ENCODE results near the gene RAPGEF2. TPM values are rescaled to one million over a fixed set of nuclear protein-coding genes. Genes with fewer than 3 reads are reported as not detected.

RAPGEF2 gene
- total and polyA plus RNA-seq, 2 donors (not counting 1 experiment from before 2014, with no cell fraction given): 10.9 to 45.8 TPM

- no peak overlapping the region for H3K9ac ChIP-seq (ENCODE audit: low read length)
- H3K36me3 ChIP-seq (replicated peaks in 1 of 2; ENCODE audit: control extremely low read depth in 1 of 2, control insufficient read depth in 1 of 2, extremely low read depth in 1 of 2, insufficient read depth in 2 of 2, low read length in 1 of 2): no peaks in the 10 kb centered on the region
- TF ChIP-seq EZH2 (IDR thresholded peaks at IDR 0.05; ENCODE audit: borderline replicate concordance, insufficient read depth, low read depth, low read length, poor library complexity, severe bottlenecking): no peak
- TF ChIP-seq, protein P1, sequence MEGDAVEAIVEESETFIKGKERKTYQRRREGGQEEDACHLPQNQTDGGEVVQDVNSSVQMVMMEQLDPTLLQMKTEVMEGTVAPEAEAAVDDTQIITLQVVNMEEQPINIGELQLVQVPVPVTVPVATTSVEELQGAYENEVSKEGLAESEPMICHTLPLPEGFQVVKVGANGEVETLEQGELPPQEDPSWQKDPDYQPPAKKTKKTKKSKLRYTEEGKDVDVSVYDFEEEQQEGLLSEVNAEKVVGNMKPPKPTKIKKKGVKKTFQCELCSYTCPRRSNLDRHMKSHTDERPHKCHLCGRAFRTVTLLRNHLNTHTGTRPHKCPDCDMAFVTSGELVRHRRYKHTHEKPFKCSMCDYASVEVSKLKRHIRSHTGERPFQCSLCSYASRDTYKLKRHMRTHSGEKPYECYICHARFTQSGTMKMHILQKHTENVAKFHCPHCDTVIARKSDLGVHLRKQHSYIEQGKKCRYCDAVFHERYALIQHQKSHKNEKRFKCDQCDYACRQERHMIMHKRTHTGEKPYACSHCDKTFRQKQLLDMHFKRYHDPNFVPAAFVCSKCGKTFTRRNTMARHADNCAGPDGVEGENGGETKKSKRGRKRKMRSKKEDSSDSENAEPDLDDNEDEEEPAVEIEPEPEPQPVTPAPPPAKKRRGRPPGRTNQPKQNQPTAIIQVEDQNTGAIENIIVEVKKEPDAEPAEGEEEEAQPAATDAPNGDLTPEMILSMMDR (IDR thresholded peaks at IDR 0.05): no peak
- H3K27ac ChIP-seq (ENCODE audit: low read length in 2 of 2): no peak overlapping the region
- no peak overlapping the region for H3K4me3 Mint-ChIP-seq
- POLR2A ChIA-PET: no interaction called here
- H3K4me2 ChIP-seq (replicated peaks; ENCODE audit: low read depth, low read length, poor library complexity, severe bottlenecking): no peak overlapping the region
- no peak overlapping the region for H3K27ac Mint-ChIP-seq
- H3K27me3 ChIP-seq (replicated peaks in 1 of 4; ENCODE audit: control extremely low read depth in 1 of 4, control insufficient read depth in 3 of 4, insufficient read depth in 4 of 4, low read length in 3 of 4): no peaks in the 10 kb centered on the region
- H3K4me1 Mint-ChIP-seq: peaks cover 3% of the 10 kb centered on the region
- H3K4me1 ChIP-seq (ENCODE audit: control insufficient read depth in 2 of 2, insufficient read depth in 2 of 2, low read length in 2 of 2): no peaks in the 10 kb centered on the region
- no peak overlapping the region for H3K4me3 ChIP-seq (ENCODE audit: control extremely low read depth in 1 of 5, extremely low read depth in 1 of 5, insufficient read depth in 1 of 5, low read depth in 2 of 5, low read length in 4 of 5)
- H3K9me3 Mint-ChIP-seq (ENCODE audit: insufficient read depth): no peaks in the 10 kb centered on the region
- no peaks in the 10 kb centered on the region for H4K20me1 ChIP-seq (ENCODE audit: control insufficient read depth, insufficient read depth, low read length, poor library complexity, severe bottlenecking)
- DNase-seq (no peak), ATAC-seq (ENCODE audit: low read depth) (no peak)
- intact Hi-C loops (cut with micrococcal nuclease): no loop called here
- no peaks in the 10 kb centered on the region for H3K27me3 Mint-ChIP-seq
- CTCF ChIA-PET: no interaction called here
- no peak overlapping the region for H2AFZ ChIP-seq (ENCODE audit: insufficient read depth, low read depth, low read length, poor library complexity, severe bottlenecking)
- no peaks in the 10 kb centered on the region for H3K9me3 ChIP-seq (ENCODE audit: control extremely low read depth in 1 of 3, control insufficient read depth in 2 of 3, insufficient read depth in 1 of 3, low read length in 2 of 3)
- H3K79me2 ChIP-seq (ENCODE audit: control insufficient read depth, insufficient read depth, low read length): no peaks in the 10 kb centered on the region
Observed at GRCh38 chr4:159272273-159273140, 169.6 kb downstream of the RAPGEF2 start.

DNA sequence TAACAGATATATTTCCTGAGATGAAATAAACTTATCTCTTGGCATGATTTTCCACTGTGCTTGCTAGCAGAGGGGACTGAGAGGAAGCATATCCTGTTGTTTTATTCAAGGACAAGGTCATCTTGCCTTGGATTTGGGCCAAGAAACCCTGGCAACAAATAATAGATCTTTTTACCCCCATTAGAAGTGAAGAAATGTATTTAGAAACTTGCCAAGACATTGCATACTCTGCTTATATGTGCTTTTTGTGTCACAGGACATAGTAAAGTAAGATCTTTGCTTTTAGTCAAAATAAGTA lies 170.2 kb downstream of the RAPGEF2 start:
- CTCF ChIA-PET: no interaction called here
- no peak overlapping the region for H3K27ac Mint-ChIP-seq
- TF ChIP-seq, protein P1 (IDR thresholded peaks at IDR 0.05): no peak
- no peak for TF ChIP-seq EZH2 (IDR thresholded peaks at IDR 0.05; ENCODE audit: borderline replicate concordance, insufficient read depth, low read depth, low read length, poor library complexity, severe bottlenecking)
- no peak overlapping the region for H3K27ac ChIP-seq (ENCODE audit: low read length in 2 of 2)
- no peaks in the 10 kb centered on the region for H3K4me1 ChIP-seq (ENCODE audit: control insufficient read depth in 2 of 2, insufficient read depth in 2 of 2, low read length in 2 of 2)
- H3K4me3 Mint-ChIP-seq: no peak overlapping the region
- POLR2A ChIA-PET: no interaction called here
- no peaks in the 10 kb centered on the region for H3K79me2 ChIP-seq (ENCODE audit: control insufficient read depth, insufficient read depth, low read length)
- H4K20me1 ChIP-seq (ENCODE audit: control insufficient read depth, insufficient read depth, low read length, poor library complexity, severe bottlenecking): no peaks in the 10 kb centered on the region
- H3K4me3 ChIP-seq (ENCODE audit: control extremely low read depth in 1 of 5, extremely low read depth in 1 of 5, insufficient read depth in 1 of 5, low read depth in 2 of 5, low read length in 4 of 5): no peak overlapping the region
- no peaks in the 10 kb centered on the region for H3K9me3 Mint-ChIP-seq (ENCODE audit: insufficient read depth)
- DNase-seq (no peak), ATAC-seq (ENCODE audit: low read depth) (no peak)
- no peaks in the 10 kb centered on the region for H3K9me3 ChIP-seq (ENCODE audit: control extremely low read depth in 1 of 3, control insufficient read depth in 2 of 3, insufficient read depth in 1 of 3, low read length in 2 of 3)
- peaks cover 3% of the 10 kb centered on the region for H3K4me1 Mint-ChIP-seq
- intact Hi-C loops (cut with micrococcal nuclease): no loop called here
- no peak overlapping the region for H3K9ac ChIP-seq (ENCODE audit: low read length)
- no peaks in the 10 kb centered on the region for H3K36me3 ChIP-seq (replicated peaks in 1 of 2; ENCODE audit: control extremely low read depth in 1 of 2, control insufficient read depth in 1 of 2, extremely low read depth in 1 of 2, insufficient read depth in 2 of 2, low read length in 1 of 2)
- no peak overlapping the region for H2AFZ ChIP-seq (ENCODE audit: insufficient read depth, low read depth, low read length, poor library complexity, severe bottlenecking)
- no peak overlapping the region for H3K4me2 ChIP-seq (replicated peaks; ENCODE audit: low read depth, low read length, poor library complexity, severe bottlenecking)
- no peaks in the 10 kb centered on the region for H3K27me3 Mint-ChIP-seq
- no peaks in the 10 kb centered on the region for H3K27me3 ChIP-seq (replicated peaks in 1 of 4; ENCODE audit: control extremely low read depth in 1 of 4, control insufficient read depth in 3 of 4, insufficient read depth in 4 of 4, low read length in 3 of 4)

Measured in B cell (primary cell).